Stimulated activated CD8-positive, alpha-beta memory T cell treated with anti-CD3 and anti-CD28 coated beads, Interleukin-2, amount 100 ng/mL, for 1 hour (primary cell): ENCODE data around the gene LAIR2.
"Not testable (repeated sequence)": the region's sequence is repeated elsewhere in the genome, so short reads cannot be mapped to it uniquely, and the experiment has no call there.

Source experiments
- DNase-seq, 2 donors: peaks; one replicate each; pipeline ENCODE4 v3.0.0-alpha.2; 2020; ENCODE audit warnings: low read depth in 2 of 2

LAIR2 gene

GRCh38 chr19:54464630-54465425 is 37.8 kb upstream of the LAIR2 start:
- peak; percentile 41 to 55 for DNase-seq

GRCh38 chr19:54465426-54466109 is 37.1 kb upstream of the LAIR2 start:
- no peak for DNase-seq

GRCh38 chr19:54466110-54466480 is 36.5 kb upstream of the LAIR2 start:
- DNase-seq: not testable (repeated sequence)

GRCh38 chr19:54469496-54469934 is 33.1 kb upstream of the LAIR2 start:
- no peak for DNase-seq

GRCh38 chr19:54470276-54470887 is 32.2 kb upstream of the LAIR2 start:
- DNase-seq: no peak

GRCh38 chr19:54470991-54471782 is 31.4 kb upstream of the LAIR2 start:
- no peak for DNase-seq

GRCh38 chr19:54473071-54473891 is 29.4 kb upstream of the LAIR2 start, which contains the start of gene CDC42EP5:
TSS of gene CDC42EP5 (minus strand) at chr19:54473296. CDS start at chr19:54465547, 7,749 bp downstream.
- no peak for DNase-seq

GRCh38 chr19:54473892-54474372 is 28.7 kb upstream of the LAIR2 start:
- DNase-seq: no peak

GRCh38 chr19:54475706-54476105 is 26.9 kb upstream of the LAIR2 start:
- no peak for DNase-seq

GRCh38 chr19:54477650-54478049 is 25.0 kb upstream of the LAIR2 start:
- no peak for DNase-seq

GRCh38 chr19:54478677-54479266 is 23.9 kb upstream of the LAIR2 start:
- DNase-seq: no peak

- no peak for DNase-seq
These were observed 22.6 kb upstream of the LAIR2 start for GRCh38 chr19:54480051-54480450.

- no peak for DNase-seq
These were observed 21.2 kb upstream of the LAIR2 start for GRCh38 chr19:54481326-54481930.

- DNase-seq: no peak
These were observed 19.7 kb upstream of the LAIR2 start for GRCh38 chr19:54482889-54483288.

GRCh38 chr19:54484451-54484850 is 18.2 kb upstream of the LAIR2 start:
- DNase-seq: no peak

GRCh38 chr19:54485851-54486250 is 16.8 kb upstream of the LAIR2 start:
- no peak for DNase-seq

- no peak for DNase-seq
These were observed 13.3 kb upstream of the LAIR2 start for GRCh38 chr19:54489341-54489740.

- no peak for DNase-seq
These were observed 12.9 kb upstream of the LAIR2 start for GRCh38 chr19:54489766-54490165.

- DNase-seq: no peak
These were observed 10.1 kb upstream of the LAIR2 start for GRCh38 chr19:54492568-54492967.

GRCh38 chr19:54493056-54493455 is 9.6 kb upstream of the LAIR2 start:
- not testable (repeated sequence) for DNase-seq
